AG04450 (cell line): ENCODE data around the gene CD82. TPM values are rescaled to one million over a fixed set of nuclear protein-coding genes. Genes with fewer than 3 reads are reported as not detected.

Experiments used
- CTCF ChIA-PET: fragments of 300-600, 350-600 bp; formaldehyde crosslinking; extraction: SDS; loops from one replicate; lab custom pipeline; 2022; ENCODE audit warnings: antibody characterized with exemption, inconsistent platforms; lab: Charles Lee
- POLR2A ChIA-PET: fragments of 350-600 bp; formaldehyde crosslinking; extraction: SDS; loops from one replicate; lab custom pipeline; 2021; ENCODE audit warnings: antibody characterized with exemption, inconsistent platforms; lab: Yijun Ruan, JAX
- DNase-seq: peaks from one replicate; pipeline ENCODE4 v3.0.0-alpha.2; 2011; ENCODE audit warnings: low read depth, low spot score
- H3K27ac ChIP-seq: one replicate; pipeline ENCODE4 v1.5.1; 2012; ENCODE audit warnings: low read depth, low read length, control low read depth
- H3K27me3 ChIP-seq: one replicate; pipeline ENCODE4 v1.6.0; 2012; ENCODE audit warnings: low read length; ENCODE audit not compliant: control insufficient read depth, insufficient read depth
- H3K4me3 ChIP-seq: 2 replicates; pipeline ENCODE4 v1.5.1; 2011; ENCODE audit warnings: mild to moderate bottlenecking, low read depth, low read length, control low read depth
- H3K9me3 ChIP-seq: 2 replicates; pipeline ENCODE4 v1.5.1; 2012; ENCODE audit warnings: low read length; ENCODE audit not compliant: control insufficient read depth, insufficient read depth
- polyA plus RNA-seq: library from polyadenylated mRNA; depleted of rRNA; stranded (reverse); fragments of >200 nt; gene quantifications from 2 replicates; pipeline ENCODE4 v1.2.3, GENCODE V29; 2011
- TF ChIP-seq, protein P1 (sequence below): IDR thresholded peaks from 2 replicates; pipeline ENCODE4 v1.5.1; 2011; ENCODE audit warnings: low read depth, low read length, control low read depth, inconsistent platforms

The CD82 gene
- polyA plus RNA-seq, 1 experiment: 49.3 TPM

DNA sequence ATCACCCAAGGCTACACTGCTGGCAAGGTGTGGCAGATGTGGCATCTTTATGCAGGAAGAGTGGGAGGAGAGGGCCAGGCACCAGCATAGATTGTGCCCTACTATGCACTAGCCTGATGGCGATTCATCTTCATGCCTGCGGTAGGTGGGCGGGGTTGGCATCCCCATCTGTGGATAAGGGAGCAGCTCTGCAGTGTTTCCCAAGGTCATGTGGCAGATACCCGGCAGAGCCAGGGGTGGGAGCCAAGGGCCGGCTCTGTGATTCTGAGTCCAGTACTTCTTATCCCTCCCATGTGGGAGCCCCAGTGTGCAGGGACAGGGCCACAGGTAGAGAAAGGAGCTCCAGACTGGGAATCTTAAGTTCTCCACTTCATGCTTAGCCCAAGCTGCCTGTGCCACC, 20.0 kb downstream of the CD82 start:
- ChIA-PET CTCF (no interaction called here), POLR2A (no interaction called here)
- TF ChIP-seq, protein P1, sequence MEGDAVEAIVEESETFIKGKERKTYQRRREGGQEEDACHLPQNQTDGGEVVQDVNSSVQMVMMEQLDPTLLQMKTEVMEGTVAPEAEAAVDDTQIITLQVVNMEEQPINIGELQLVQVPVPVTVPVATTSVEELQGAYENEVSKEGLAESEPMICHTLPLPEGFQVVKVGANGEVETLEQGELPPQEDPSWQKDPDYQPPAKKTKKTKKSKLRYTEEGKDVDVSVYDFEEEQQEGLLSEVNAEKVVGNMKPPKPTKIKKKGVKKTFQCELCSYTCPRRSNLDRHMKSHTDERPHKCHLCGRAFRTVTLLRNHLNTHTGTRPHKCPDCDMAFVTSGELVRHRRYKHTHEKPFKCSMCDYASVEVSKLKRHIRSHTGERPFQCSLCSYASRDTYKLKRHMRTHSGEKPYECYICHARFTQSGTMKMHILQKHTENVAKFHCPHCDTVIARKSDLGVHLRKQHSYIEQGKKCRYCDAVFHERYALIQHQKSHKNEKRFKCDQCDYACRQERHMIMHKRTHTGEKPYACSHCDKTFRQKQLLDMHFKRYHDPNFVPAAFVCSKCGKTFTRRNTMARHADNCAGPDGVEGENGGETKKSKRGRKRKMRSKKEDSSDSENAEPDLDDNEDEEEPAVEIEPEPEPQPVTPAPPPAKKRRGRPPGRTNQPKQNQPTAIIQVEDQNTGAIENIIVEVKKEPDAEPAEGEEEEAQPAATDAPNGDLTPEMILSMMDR: no peak
- Histone ChIP-seq H3K4me3 (no peak overlapping the region), H3K27me3 (no peaks in the 10 kb centered on the region), H3K27ac (no peak overlapping the region), H3K9me3 (peaks cover 14% of the 10 kb centered on the region)
- DNase-seq: no peak

DNA sequence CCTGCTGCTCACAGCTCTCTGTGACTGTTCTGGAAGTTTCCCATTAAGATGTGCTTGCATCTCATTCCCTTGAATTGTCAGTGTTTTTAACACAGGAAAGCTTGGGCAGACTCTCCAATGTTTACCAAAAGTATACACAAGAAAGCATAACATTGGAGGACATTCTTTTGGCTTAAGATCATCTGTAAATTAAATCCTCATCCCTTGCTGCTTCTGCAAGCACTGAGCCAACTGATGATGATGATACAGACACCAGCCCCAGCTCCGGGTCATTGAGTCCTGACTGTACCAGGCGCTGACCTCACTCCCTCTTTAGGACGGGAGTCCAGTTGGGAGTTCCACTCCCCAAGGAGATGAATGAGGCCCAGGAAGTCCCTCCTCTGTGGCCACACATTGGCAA, 23.8 kb downstream of the CD82 start:
- POLR2A ChIA-PET: interaction anchor here (1.0 to 1.7 kb wide), 7 partner anchors 15 to 26 kb away, joined by 3 to 10 read pairs (median 5); partner anchors contain the start of gene CD82
- Histone ChIP-seq H3K27ac (peak overlapping the region; percentile 96), H3K27me3 (no peaks in the 10 kb centered on the region), H3K4me3 (no peak overlapping the region), H3K9me3 (no peaks in the 10 kb centered on the region)
- peak; percentile 84 for DNase-seq
- CTCF ChIA-PET: interaction anchor here (0.8 to 0.9 kb wide), 2 partner anchors 22 to 32 kb away, joined by 3 to 5 read pairs; no protein-coding TSS in a partner anchor
- TF ChIP-seq, protein P1: no peak

DNA sequence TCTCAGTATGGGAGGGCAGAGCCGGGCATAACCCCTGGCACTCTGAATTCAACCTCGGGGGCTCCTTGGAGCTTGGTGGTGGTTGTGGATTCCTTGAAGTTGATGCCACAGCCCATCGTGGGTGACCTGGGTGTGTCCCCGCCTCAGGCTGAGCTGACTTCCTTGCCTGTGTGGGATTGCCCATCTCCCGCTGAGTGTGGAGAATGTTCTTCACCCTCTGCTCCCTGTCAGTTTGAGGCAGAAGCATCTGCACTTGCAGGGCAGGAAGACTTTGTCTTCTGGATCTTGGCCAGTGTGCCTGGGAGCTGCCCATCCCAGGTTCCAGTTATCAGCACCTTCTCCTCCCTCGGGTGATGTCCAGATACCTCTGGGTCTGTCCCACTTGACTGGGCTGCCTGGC, 25.3 kb downstream of the CD82 start:
- no peaks in the 10 kb centered on the region for H3K9me3 ChIP-seq
- CTCF ChIA-PET: interaction anchor here (1.0 kb wide), 1 partner anchor 320 kb away, joined by 4 read pairs; no protein-coding TSS in a partner anchor
- no peak overlapping the region for H3K27ac ChIP-seq
- TF ChIP-seq, protein P1: no peak
- POLR2A ChIA-PET: no interaction called here
- no peaks in the 10 kb centered on the region for H3K27me3 ChIP-seq
- no peak for DNase-seq
- no peak overlapping the region for H3K4me3 ChIP-seq

DNA sequence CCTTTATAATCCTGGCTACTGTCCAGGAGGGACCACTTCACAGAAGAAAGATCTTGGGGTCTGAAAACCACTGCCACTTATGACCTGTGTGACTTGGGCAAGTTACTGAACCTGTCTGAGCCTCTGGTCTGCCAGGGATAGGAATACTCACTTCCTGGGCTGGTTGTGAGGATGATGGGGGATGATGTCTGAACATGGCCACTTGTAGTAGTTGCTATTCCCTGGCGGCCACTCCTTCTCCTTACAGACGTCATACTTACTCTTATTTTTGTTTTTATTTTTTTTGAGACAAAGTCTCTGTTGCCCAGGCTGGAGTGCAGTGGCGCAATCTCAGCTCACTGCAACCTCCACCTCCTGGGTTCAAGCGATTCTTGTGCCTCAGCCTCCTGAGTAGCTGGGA, 26.1 kb downstream of the CD82 start:
- no peak overlapping the region for H3K4me3 ChIP-seq
- no peaks in the 10 kb centered on the region; the same call in 1 of the 2 replicates for H3K9me3 ChIP-seq
- ChIA-PET CTCF (interaction anchor here (0.6 to 1.0 kb wide), 2 partner anchors 30 to 320 kb away, joined by 3 to 4 read pairs; no protein-coding TSS in a partner anchor), POLR2A (interaction anchor here (0.8 to 1.8 kb wide), 2 partner anchors 17 to 23 kb away, joined by 3 to 5 read pairs; no protein-coding TSS in a partner anchor)
- TF ChIP-seq, protein P1: no peak
- DNase-seq: no peak
- H3K27ac ChIP-seq: no peak overlapping the region
- H3K27me3 ChIP-seq: no peaks in the 10 kb centered on the region

DNA sequence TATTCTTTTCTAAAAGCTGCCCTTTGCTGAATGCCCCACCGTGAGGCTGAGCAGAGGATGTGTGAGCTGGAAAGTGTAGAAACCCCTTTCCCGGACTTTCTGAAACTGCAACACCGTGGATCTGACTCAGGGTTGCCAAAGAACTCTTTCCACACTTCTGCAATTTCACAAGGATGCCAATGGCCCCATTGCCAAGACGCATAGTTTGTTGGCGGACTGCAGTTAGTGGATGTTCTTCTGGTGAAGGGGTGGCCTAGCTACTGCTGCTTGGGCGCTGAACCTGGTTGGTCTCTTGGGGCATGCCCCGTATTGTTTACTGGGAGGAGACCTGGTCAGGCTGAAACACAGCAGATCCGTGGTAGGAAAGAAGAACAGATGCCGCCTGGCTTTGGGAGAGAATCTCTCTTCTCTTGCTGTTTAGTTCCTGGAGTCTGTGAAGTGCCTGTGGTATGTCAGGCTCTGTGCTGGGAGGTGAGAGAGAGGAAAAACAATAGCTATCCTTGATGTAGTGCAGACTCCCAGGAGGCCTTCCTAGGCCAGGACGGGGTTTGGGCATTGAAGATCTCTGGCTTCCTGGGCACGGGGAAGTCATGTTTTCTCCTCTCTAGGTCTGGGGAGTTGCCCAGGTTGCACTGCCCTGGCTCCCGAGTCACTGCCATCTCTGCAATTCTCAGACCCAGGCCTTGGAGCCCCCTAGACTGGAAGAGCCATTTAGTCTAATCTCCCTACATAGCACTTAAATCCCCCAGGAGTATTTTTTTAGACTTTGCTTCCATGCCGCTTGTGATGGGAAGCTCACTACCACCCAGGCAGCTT, 26.9 kb downstream of the CD82 start:
- H3K27ac ChIP-seq: peak overlapping the region; percentile 11
- POLR2A ChIA-PET: interaction anchor here (0.8 to 1.8 kb wide), 2 partner anchors 18 to 23 kb away, joined by 3 to 5 read pairs; no protein-coding TSS in a partner anchor
- TF ChIP-seq, protein P1: no peak
- no peaks in the 10 kb centered on the region for H3K27me3 ChIP-seq
- no peak overlapping the region for H3K4me3 ChIP-seq
- CTCF ChIA-PET: interaction anchor here (0.6 to 1.2 kb wide), 4 partner anchors 20 to 1179 kb away, joined by 3 to 4 read pairs (median 3); no protein-coding TSS in a partner anchor
- DNase-seq: no peak
- H3K9me3 ChIP-seq: no peaks in the 10 kb centered on the region; the same call in 1 of the 2 replicates
